MM.1S (cell line): Measurements from ENCODE around the gene GPSM3.

ENCODE experiments used
- EZH2phosphoT487 ChIP-seq: fragments of 300-600 bp; sonication (generic); IDR thresholded peaks from 2 replicates; pipeline ENCODE4 v1.6.1; 2018; ENCODE audit warnings: antibody characterized with exemption, low read length
- TF ChIP-seq, protein P1 (sequence below): fragments of 300-600 bp; sonication (generic); IDR thresholded peaks from 2 replicates; pipeline ENCODE4 v1.5.1; 2016; ENCODE audit warnings: antibody characterized with exemption, low read length, mixed read lengths

DNA sequence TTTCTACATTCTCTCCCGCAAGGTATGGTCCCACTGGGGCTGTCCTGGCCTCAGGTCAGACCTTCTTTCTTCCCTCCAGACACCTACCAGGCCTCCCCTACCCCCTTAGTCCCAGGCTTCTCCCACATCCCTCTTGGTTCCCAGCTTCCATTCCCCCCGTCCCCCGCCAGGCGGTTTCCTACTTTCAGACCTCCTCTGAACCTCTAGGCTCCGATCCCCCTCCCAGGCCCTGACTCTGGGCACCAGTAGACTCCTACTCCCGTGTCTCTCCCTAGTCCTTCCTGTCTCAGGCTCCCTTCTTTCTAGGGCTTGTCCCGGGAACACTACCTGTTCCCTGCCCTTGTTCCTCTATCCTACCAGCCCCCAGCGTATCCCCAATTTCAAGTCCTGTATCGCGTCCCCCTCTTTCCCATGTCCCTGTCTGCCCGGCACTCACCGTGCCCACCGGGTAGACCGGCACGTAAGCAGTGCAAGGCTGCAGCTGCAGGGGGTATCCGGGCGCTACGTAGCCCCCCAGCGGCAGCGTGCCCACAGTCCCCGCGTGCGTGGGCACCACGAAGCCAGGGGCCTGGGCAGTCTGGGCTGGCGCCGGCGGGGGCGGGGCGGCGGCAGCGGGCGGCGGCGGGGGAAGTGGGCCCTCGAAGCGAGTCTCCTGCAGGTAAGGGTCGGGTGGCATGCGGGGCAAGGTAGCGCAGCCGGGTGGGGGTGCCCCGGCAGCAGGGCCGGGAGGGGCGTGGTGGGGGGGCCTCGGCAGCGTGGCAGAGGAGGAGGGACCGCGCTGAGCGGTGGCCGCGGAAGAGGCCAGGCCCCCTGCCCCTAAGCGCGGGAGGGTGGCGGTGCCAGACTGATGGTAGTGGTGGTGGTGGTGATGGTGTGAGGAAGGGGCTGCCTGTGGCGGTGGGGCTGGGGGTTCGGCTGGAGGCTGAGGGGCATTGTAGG, 42.2 kb downstream of the GPSM3 start:
- TF ChIP-seq, protein P1, sequence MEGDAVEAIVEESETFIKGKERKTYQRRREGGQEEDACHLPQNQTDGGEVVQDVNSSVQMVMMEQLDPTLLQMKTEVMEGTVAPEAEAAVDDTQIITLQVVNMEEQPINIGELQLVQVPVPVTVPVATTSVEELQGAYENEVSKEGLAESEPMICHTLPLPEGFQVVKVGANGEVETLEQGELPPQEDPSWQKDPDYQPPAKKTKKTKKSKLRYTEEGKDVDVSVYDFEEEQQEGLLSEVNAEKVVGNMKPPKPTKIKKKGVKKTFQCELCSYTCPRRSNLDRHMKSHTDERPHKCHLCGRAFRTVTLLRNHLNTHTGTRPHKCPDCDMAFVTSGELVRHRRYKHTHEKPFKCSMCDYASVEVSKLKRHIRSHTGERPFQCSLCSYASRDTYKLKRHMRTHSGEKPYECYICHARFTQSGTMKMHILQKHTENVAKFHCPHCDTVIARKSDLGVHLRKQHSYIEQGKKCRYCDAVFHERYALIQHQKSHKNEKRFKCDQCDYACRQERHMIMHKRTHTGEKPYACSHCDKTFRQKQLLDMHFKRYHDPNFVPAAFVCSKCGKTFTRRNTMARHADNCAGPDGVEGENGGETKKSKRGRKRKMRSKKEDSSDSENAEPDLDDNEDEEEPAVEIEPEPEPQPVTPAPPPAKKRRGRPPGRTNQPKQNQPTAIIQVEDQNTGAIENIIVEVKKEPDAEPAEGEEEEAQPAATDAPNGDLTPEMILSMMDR, result no peak
- TF ChIP-seq EZH2phosphoT487, result no peak
